ENCODE results near the gene DYNLT4.

DNA sequence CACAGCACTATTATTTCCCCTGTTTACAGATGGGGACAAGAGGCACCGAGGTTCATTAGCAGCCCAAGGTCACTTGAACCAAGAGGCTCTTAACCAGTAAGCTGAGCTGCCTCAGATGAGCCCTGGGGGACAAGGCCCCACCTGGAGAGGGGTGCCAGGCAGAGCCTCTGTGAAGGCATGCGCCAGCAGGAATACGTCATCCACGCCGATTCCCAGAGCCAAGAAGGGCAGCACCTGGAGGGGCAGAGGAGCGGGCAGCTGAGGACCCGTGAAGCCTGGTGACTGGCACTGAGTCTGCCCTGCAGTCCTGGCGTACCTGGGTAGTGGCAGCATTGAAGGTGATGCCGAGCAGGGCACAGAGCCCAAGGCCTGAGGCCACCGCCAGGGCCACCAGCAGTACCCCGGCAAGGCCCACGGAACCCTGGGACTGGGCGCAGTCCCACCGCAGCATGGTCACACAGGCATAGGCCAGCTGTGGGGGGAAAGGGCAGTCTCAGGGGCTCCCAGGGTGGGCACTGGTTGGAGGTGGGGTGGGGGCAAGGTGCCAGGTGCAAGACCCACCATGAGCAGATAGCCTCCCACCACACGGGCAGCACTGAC, 21.8 kb upstream of the DYNLT4 start:
- TF ChIP-seq POLR2AphosphoS5 (IDR thresholded peaks at IDR 0.05; ENCODE audit: low read depth, low read length) (no peak), FOSL1 (IDR thresholded peaks at IDR 0.05; ENCODE audit: insufficient read depth, low read depth, low read length) (no peak), NANOG (IDR thresholded peaks at IDR 0.05; ENCODE audit: insufficient read depth, low read depth, low read length, poor library complexity, severe bottlenecking) (no peak), RNF2 (IDR thresholded peaks at IDR 0.05; ENCODE audit: borderline replicate concordance, low read depth, low read length, missing control alignments, poor library complexity, severe bottlenecking) (no peak), TBP (IDR thresholded peaks at IDR 0.05; ENCODE audit: low read depth, low read length) (no peak), ATF3 (IDR thresholded peaks at IDR 0.05; ENCODE audit: insufficient read depth, low read depth, low read length) (no peak), TEAD4 (IDR thresholded peaks at IDR 0.05; ENCODE audit: low read depth, low read length) (no peak)
- TF ChIP-seq, protein P1, sequence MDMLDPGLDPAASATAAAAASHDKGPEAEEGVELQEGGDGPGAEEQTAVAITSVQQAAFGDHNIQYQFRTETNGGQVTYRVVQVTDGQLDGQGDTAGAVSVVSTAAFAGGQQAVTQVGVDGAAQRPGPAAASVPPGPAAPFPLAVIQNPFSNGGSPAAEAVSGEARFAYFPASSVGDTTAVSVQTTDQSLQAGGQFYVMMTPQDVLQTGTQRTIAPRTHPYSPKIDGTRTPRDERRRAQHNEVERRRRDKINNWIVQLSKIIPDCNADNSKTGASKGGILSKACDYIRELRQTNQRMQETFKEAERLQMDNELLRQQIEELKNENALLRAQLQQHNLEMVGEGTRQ (IDR thresholded peaks at IDR 0.05; ENCODE audit: low read length): no peak
- TF ChIP-seq, protein P2, sequence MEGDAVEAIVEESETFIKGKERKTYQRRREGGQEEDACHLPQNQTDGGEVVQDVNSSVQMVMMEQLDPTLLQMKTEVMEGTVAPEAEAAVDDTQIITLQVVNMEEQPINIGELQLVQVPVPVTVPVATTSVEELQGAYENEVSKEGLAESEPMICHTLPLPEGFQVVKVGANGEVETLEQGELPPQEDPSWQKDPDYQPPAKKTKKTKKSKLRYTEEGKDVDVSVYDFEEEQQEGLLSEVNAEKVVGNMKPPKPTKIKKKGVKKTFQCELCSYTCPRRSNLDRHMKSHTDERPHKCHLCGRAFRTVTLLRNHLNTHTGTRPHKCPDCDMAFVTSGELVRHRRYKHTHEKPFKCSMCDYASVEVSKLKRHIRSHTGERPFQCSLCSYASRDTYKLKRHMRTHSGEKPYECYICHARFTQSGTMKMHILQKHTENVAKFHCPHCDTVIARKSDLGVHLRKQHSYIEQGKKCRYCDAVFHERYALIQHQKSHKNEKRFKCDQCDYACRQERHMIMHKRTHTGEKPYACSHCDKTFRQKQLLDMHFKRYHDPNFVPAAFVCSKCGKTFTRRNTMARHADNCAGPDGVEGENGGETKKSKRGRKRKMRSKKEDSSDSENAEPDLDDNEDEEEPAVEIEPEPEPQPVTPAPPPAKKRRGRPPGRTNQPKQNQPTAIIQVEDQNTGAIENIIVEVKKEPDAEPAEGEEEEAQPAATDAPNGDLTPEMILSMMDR (IDR thresholded peaks at IDR 0.05; ENCODE audit: control extremely low read depth in 1 of 3, insufficient read depth in 1 of 3, low read depth in 1 of 3, low read length in 3 of 3): no peak
